Ishikawa (cell line): ENCODE data around the gene HRAS.

Experiments used
- CEBPB ChIP-seq: IDR thresholded peaks from 2 replicates; pipeline ENCODE4 v1.6.1; 2012
- CREB1 ChIP-seq: IDR thresholded peaks from 2 replicates; pipeline ENCODE4 v1.6.1; 2012; ENCODE audit warnings: low read depth
- EGR1 ChIP-seq: IDR thresholded peaks from 2 replicates; pipeline ENCODE4 v1.6.1; 2012
- EP300 ChIP-seq: IDR thresholded peaks from 2 replicates; pipeline ENCODE4 v1.6.1; 2012; ENCODE audit warnings: borderline replicate concordance
- FOXM1 ChIP-seq: IDR thresholded peaks from 2 replicates; pipeline ENCODE4 v1.6.1; 2012; ENCODE audit warnings: low read depth, borderline replicate concordance
- NFIC ChIP-seq: IDR thresholded peaks from 2 replicates; pipeline ENCODE4 v1.6.1; 2012
- RAD21 ChIP-seq: IDR thresholded peaks from 2 replicates; pipeline ENCODE4 v1.6.1; 2012; ENCODE audit warnings: low read depth
- TAF1 ChIP-seq: IDR thresholded peaks from 2 replicates; pipeline ENCODE4 v1.6.1; 2012; ENCODE audit warnings: low read depth, mild to moderate bottlenecking
- TCF12 ChIP-seq: IDR thresholded peaks from 2 replicates; pipeline ENCODE4 v1.6.1; 2012; ENCODE audit warnings: low read depth
- TEAD4 ChIP-seq: IDR thresholded peaks from 2 replicates; pipeline ENCODE4 v1.6.1; 2012
- YY1 ChIP-seq: IDR thresholded peaks from 2 replicates; pipeline ENCODE4 v1.6.1; 2012; ENCODE audit warnings: low read depth
- ZBTB7A ChIP-seq: IDR thresholded peaks from 2 replicates; pipeline ENCODE4 v1.6.1; 2012; ENCODE audit warnings: low read depth
- TF ChIP-seq, protein P1 (sequence below): IDR thresholded peaks from 2 replicates; pipeline ENCODE4 v1.6.1; 2012
- TF ChIP-seq, protein P2 (sequence below): IDR thresholded peaks from 2 replicates; pipeline ENCODE4 v1.6.1; 2012
- TF ChIP-seq, protein P3 (sequence below): IDR thresholded peaks from 2 replicates; pipeline ENCODE4 v1.6.1; 2012; ENCODE audit warnings: low read depth, mild to moderate bottlenecking

The HRAS gene

DNA sequence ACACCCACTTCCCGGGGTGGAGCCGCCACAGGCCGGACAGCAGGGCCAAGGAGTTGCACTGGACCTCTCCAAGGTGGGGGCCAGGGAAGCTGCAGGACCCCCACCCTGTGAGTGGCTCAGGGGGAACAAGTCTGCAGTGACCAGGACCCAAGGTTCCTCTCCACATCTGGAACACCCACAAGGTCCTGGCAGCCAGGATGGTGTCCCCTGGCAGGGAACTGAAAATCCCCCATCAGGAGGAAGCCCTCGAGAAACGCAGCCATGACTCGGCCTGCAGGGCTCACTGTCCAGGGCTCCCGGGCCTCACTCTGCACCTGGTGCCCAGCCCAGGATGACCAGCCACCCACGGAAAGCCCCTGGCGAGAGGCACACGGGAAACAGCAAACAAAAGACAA is 39.8 kb downstream of the HRAS start:
- TF ChIP-seq ZBTB7A (no peak), CEBPB (no peak), YY1 (no peak), TCF12 (no peak), FOXM1 (no peak), RAD21 (no peak), EP300 (no peak)
- TF ChIP-seq, protein P1, sequence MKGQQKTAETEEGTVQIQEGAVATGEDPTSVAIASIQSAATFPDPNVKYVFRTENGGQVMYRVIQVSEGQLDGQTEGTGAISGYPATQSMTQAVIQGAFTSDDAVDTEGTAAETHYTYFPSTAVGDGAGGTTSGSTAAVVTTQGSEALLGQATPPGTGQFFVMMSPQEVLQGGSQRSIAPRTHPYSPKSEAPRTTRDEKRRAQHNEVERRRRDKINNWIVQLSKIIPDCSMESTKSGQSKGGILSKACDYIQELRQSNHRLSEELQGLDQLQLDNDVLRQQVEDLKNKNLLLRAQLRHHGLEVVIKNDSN: no peak
- TF ChIP-seq, protein P2, sequence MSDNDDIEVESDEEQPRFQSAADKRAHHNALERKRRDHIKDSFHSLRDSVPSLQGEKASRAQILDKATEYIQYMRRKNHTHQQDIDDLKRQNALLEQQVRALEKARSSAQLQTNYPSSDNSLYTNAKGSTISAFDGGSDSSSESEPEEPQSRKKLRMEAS: no peak

DNA sequence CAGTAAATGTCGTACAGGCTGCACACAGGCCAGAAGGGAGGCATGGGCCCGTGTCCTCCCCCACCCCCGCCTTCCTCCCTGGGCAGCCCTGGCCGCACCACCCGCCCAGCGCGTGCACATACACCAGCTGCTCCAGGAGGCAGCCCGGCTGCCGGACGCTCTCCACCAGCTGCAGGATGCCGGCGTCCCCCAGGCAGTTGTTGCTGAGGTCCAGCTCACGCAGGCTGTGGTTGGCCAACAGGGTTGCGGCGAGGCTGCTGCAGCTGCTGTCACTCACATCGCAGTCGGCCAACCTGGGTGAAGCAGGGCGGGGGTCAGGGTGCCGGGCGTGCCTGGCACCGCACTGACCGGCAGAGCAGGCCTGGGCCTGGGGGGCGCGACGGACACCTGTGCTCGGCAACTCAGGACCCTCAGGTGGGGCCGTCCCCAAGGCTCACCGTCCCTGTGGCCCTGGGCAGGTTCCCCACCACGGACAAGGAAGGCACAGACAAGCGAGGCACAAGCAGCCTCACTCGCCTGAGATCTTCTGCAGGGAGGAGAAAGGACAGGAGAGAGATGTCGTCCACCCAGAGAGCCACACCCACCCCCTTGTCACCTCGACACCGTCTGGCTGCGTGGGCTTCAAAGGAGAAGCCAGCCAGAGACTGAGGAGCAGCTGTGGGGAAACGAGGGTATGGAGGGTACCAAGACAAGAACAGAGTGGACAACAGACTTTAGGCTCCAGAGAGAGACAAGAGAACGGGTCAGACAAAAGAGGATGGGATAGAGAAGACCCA is 40.4 kb downstream of the HRAS start:
- no peak for TF ChIP-seq RAD21
- TF ChIP-seq, protein P2: no peak
- TF ChIP-seq, protein P3, sequence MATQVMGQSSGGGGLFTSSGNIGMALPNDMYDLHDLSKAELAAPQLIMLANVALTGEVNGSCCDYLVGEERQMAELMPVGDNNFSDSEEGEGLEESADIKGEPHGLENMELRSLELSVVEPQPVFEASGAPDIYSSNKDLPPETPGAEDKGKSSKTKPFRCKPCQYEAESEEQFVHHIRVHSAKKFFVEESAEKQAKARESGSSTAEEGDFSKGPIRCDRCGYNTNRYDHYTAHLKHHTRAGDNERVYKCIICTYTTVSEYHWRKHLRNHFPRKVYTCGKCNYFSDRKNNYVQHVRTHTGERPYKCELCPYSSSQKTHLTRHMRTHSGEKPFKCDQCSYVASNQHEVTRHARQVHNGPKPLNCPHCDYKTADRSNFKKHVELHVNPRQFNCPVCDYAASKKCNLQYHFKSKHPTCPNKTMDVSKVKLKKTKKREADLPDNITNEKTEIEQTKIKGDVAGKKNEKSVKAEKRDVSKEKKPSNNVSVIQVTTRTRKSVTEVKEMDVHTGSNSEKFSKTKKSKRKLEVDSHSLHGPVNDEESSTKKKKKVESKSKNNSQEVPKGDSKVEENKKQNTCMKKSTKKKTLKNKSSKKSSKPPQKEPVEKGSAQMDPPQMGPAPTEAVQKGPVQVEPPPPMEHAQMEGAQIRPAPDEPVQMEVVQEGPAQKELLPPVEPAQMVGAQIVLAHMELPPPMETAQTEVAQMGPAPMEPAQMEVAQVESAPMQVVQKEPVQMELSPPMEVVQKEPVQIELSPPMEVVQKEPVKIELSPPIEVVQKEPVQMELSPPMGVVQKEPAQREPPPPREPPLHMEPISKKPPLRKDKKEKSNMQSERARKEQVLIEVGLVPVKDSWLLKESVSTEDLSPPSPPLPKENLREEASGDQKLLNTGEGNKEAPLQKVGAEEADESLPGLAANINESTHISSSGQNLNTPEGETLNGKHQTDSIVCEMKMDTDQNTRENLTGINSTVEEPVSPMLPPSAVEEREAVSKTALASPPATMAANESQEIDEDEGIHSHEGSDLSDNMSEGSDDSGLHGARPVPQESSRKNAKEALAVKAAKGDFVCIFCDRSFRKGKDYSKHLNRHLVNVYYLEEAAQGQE: no peak
- TF ChIP-seq TCF12: no peak
- no peak for TF ChIP-seq CEBPB
- TF ChIP-seq TEAD4: no peak
- no peak for TF ChIP-seq EP300
- TF ChIP-seq, protein P1: no peak
- TF ChIP-seq NFIC: no peak
- TF ChIP-seq TAF1: no peak
- no peak for TF ChIP-seq FOXM1
- TF ChIP-seq ZBTB7A: no peak
- TF ChIP-seq EGR1: no peak

DNA sequence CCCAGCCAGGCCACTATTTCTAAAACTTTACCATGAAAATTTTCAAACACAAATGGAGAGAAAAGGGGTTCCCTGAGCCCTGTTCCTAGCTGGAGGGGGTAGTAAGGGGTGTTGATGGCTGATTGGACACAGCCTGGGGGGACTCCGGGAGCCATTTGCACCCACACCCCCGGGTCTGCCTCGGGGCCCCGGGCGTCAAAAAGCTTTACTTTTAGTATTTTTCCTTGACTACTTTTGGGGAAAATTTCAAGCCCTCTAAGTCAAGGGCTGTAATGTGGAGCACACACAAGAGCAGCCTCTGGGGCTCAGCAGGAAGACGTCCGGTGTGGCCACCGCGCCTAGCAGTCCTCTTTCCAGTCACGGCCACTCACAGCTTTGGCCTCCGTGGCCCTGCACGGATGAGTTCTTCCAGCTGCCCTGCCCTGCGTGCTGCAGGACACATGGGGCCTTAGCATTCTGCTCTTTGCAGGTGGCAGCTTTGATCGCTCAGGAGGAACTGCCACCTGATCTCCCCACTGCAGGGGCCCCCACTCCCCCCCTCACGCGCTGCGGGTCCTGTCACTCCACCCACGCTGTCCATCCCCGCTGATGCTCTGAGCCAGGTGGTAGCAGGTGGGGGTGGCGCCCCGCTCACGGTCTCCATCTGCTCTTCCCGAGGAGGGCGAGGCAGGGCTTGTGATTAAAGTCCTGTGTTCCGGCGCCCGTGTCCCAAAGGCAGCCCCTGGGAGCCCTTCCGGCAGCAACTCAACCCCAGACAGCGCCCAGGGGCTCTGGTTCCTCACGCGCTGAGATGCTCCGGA is 42.7 kb downstream of the HRAS start:
- TF ChIP-seq, protein P1: peak; percentile 73
- TF ChIP-seq, protein P3: no peak
- TF ChIP-seq NFIC: peak; percentile 87
- TF ChIP-seq CREB1: no peak
- TF ChIP-seq EP300: peak; percentile 94
- peak; percentile 42; the same call in 1 of the 2 replicates for TF ChIP-seq CEBPB
- TF ChIP-seq TCF12: peak; percentile 99
- peak; percentile 71; the same call in 1 of the 2 replicates for TF ChIP-seq ZBTB7A
- no peak for TF ChIP-seq TAF1
- TF ChIP-seq TEAD4: peak; percentile 93
- peak; percentile 45; the same call in 1 of the 2 replicates for TF ChIP-seq YY1
- TF ChIP-seq FOXM1: peak; percentile 79; the same call in 1 of the 2 replicates
- TF ChIP-seq RAD21: peak; percentile 34; the same call in 1 of the 2 replicates
- peak; percentile 98 for TF ChIP-seq EGR1
- TF ChIP-seq, protein P2: peak; percentile 93

DNA sequence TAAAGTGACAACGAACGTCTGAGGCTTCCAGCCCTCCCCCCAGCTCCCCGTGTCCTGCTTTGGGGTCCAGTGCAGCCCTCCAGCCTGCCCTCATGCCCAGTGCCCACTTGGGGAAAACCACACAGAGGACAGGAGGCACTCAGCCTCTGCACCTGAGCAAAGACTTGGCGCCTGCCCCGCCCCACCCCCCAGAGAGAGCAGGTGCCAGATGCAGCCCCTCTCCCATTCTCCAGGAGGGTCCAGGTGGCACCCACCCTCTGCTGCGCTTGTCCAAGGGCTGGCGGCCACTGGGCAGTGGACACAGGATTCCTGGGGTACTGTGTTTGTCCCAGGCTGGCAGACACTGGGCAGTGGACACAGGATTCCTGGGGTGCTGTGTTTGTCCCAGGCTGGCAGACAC is 44.0 kb downstream of the HRAS start:
- no peak for TF ChIP-seq RAD21
- no peak for TF ChIP-seq EP300
- TF ChIP-seq, protein P2: no peak
- TF ChIP-seq CEBPB: no peak

DNA sequence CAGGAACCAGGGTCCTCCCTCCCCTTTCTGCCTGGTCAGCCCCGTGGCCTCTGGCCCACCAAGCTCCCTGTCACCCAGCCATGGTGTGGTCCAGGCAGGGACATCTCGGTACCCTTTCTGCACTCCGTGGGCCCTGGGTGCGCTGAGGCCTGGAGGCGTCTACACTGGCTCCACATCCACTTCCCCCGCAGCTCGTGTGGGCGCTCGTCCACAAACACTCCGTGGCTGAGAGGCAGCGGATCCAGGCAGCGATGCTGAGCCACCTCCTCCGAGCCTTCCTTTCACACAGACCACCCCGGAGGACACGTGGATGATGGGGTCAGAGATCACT is 44.5 kb downstream of the HRAS start:
- TF ChIP-seq CEBPB: no peak
- no peak for TF ChIP-seq TAF1
- TF ChIP-seq EGR1: no peak
- TF ChIP-seq, protein P2: no peak
- TF ChIP-seq TCF12: no peak
- TF ChIP-seq CREB1: no peak
- TF ChIP-seq FOXM1: no peak
- no peak for TF ChIP-seq YY1
- TF ChIP-seq NFIC: no peak
- no peak for TF ChIP-seq TEAD4
- TF ChIP-seq, protein P1: no peak
- no peak for TF ChIP-seq ZBTB7A
